Temporal lobe (tissue), 1 donor: ENCODE measurements around the gene PLAAT1. TPM values are rescaled to one million over a fixed set of nuclear protein-coding genes. Genes with fewer than 3 reads are reported as not detected.

Experiments
- total RNA-seq: library from RNA; depleted of rRNA; stranded (reverse); fragments of >200 nt; gene quantifications from one replicate; pipeline ENCODE4 v1.2.3, GENCODE V29; 2014

Gene PLAAT1
- total RNA-seq, 1 donor from 2014 or later = 11.3 TPM

Other genes starting within 250 kb of the PLAAT1 start
- gene ATP13A5, start 137.5 kb downstream of the PLAAT1 start, total RNA-seq = 0.49 TPM